HG03108 (cell line): ENCODE results near the gene IFT43.

Experiments used
- ATAC-seq: cut with Tn5 transposase; IDR thresholded peaks from one replicate; pipeline ENCODE4 v1.9.1; 2021; ENCODE audit warnings: moderate library complexity; ENCODE audit not compliant: unreplicated experiment

The IFT43 gene

GRCh38 chr14:75979648-75980565 is 5.7 kb upstream of the IFT43 start:
- no peak for ATAC-seq

- no peak for ATAC-seq
Observed at GRCh38 chr14:75980856-75981255, 4.7 kb upstream of the IFT43 start.

- ATAC-seq: peak; percentile 33
Observed at GRCh38 chr14:75981426-75982265, 3.9 kb upstream of the IFT43 start, which contains the start of gene TGFB3. TSS of gene TGFB3 (minus strand) at chr14:75981995. CDS start at chr14:75980893, 1,102 bp downstream.

GRCh38 chr14:75982266-75983018 is 3.1 kb upstream of the IFT43 start:
- ATAC-seq: peak; percentile 36

GRCh38 chr14:75983019-75983358 is 2.6 kb upstream of the IFT43 start:
- no peak for ATAC-seq

- ATAC-seq: no peak
Observed at GRCh38 chr14:75984674-75985073, 889 bp upstream of the IFT43 start.

- ATAC-seq: no peak
Observed at GRCh38 chr14:75986439-75986765, 839 bp downstream of the IFT43 start.

GRCh38 chr14:75987201-75987970 is 1.8 kb downstream of the IFT43 start:
- no peak for ATAC-seq

GRCh38 chr14:75989134-75989533 is 3.6 kb downstream of the IFT43 start:
- no peak for ATAC-seq

GRCh38 chr14:75990297-75990696 is 4.7 kb downstream of the IFT43 start:
- ATAC-seq: no peak

GRCh38 chr14:75991753-75992152 is 6.2 kb downstream of the IFT43 start:
- ATAC-seq: no peak

- ATAC-seq: peak; percentile 58
Observed at GRCh38 chr14:75993567-75994041, 8.0 kb downstream of the IFT43 start.

- no peak for ATAC-seq
Observed at GRCh38 chr14:75995372-75996041, 9.9 kb downstream of the IFT43 start.

GRCh38 chr14:75996488-75996887 is 10.9 kb downstream of the IFT43 start:
- no peak for ATAC-seq

GRCh38 chr14:75999511-76000190 is 14.1 kb downstream of the IFT43 start:
- no peak for ATAC-seq

- ATAC-seq: no peak
Observed at GRCh38 chr14:76002383-76002782, 16.8 kb downstream of the IFT43 start.

- no peak for ATAC-seq
Observed at GRCh38 chr14:76006253-76006652, 20.7 kb downstream of the IFT43 start.

GRCh38 chr14:76007379-76007778 is 21.8 kb downstream of the IFT43 start:
- no peak for ATAC-seq

GRCh38 chr14:76007852-76008251 is 22.3 kb downstream of the IFT43 start:
- no peak for ATAC-seq
